Tibial nerve (tissue), 4 donors: ENCODE measurements around the gene NRXN3. TPM values are rescaled to one million over a fixed set of nuclear protein-coding genes. Genes with fewer than 3 reads are reported as not detected.
A peak's percentile ranks its signal among the peaks of the same experiment; 100 is the strongest.

Experiments used
- DNase-seq, 2 donors: peaks; one replicate each; pipeline ENCODE4 v3.0.0-alpha.2; 2019; ENCODE audit warnings: low spot score in 2 of 2
- H3K27ac ChIP-seq, 4 donors: fragments of 200-600 bp; sonication (generic) in 3 of 4; one replicate each; pipeline ENCODE4 v1.5.1; 2017 to 2019; ENCODE audit warnings: mild to moderate bottlenecking in 1 of 4
- H3K27me3 ChIP-seq, 2 donors: fragments of 200-600 bp; sonication (generic) in 1 of 2; one replicate each; pipeline versions ENCODE4 v1.5.1 to v1.6.0; 2017 to 2019
- H3K36me3 ChIP-seq, 3 donors: fragments of 200-600 bp; sonication (generic); one replicate each; pipeline ENCODE4 v1.5.1; 2018 to 2019
- H3K4me1 ChIP-seq, 4 donors: fragments of 200-600 bp; sonication (generic) in 3 of 4; one replicate each; pipeline ENCODE4 v1.5.1; 2017 to 2019
- H3K4me3 ChIP-seq, 4 donors: fragments of 200-600 bp; sonication (generic) in 3 of 4; one replicate each; pipeline ENCODE4 v1.5.1; 2017 to 2019; ENCODE audit warnings: mild to moderate bottlenecking in 1 of 4, moderate library complexity in 1 of 4
- H3K9me3 ChIP-seq, 4 donors: fragments of 200-600 bp; sonication (generic) in 3 of 4; one replicate each; pipeline ENCODE4 v1.5.1; 2017 to 2019
- EP300 ChIP-seq, 2 donors: sonication (generic); formaldehyde crosslinking; IDR thresholded peaks; one replicate each; pipeline ENCODE4 v1.6.1; 2017; ENCODE audit warnings: antibody characterized with exemption in 2 of 2, mild to moderate bottlenecking in 1 of 2
- POLR2A ChIP-seq, 2 donors: fragments of 450-650 bp; IDR thresholded peaks; one replicate each; pipeline ENCODE4 v1.6.1; 2017; ENCODE audit warnings: antibody characterized with exemption in 2 of 2, mild to moderate bottlenecking in 2 of 2, moderate library complexity in 2 of 2
- whole genome bisulfite sequencing, 2 donors: methylation state at CpG; one replicate each; pipeline ENCODE4 v1.1.5; 2018; 5-methylcytosine and 5-hydroxymethylcytosine counted together
- total RNA-seq, 4 donors: library from RNA; depleted of rRNA; stranded (reverse); fragments of >200 nt; gene quantifications; one replicate each; pipeline ENCODE4 v1.1.0, GENCODE V29; 2016
- TF ChIP-seq, protein P1 (sequence below), 5 experiments: fragments of 200-600 bp in 3 of 5; fragments of 450-650 bp in 2 of 5; sonication (generic) in 3 of 5; IDR thresholded peaks; one replicate each; pipeline ENCODE4 v1.5.1; 2016 to 2019; ENCODE audit warnings: antibody characterized with exemption in 5 of 5, mild to moderate bottlenecking in 3 of 5, moderate library complexity in 2 of 5

The NRXN3 gene
- total RNA-seq, 4 donors from 2014 or later: 16.7 to 52.2 (median 19.7) TPM

GRCh38 chr14:79584679-79585078 lies 1414.5 kb downstream of the NRXN3 start:
- peaks cover 0 to 26% (median 0%) of the 10 kb centered on the region in 4 donors for H3K4me1 ChIP-seq

GRCh38 chr14:79585845-79586244 lies 1415.7 kb downstream of the NRXN3 start:
- no peaks in the 10 kb centered on the region for H3K9me3 ChIP-seq
- no peak for TF ChIP-seq POLR2A (IDR thresholded peaks at IDR 0.05)
- TF ChIP-seq EP300 (IDR thresholded peaks at IDR 0.05): no peak
- TF ChIP-seq, protein P1, sequence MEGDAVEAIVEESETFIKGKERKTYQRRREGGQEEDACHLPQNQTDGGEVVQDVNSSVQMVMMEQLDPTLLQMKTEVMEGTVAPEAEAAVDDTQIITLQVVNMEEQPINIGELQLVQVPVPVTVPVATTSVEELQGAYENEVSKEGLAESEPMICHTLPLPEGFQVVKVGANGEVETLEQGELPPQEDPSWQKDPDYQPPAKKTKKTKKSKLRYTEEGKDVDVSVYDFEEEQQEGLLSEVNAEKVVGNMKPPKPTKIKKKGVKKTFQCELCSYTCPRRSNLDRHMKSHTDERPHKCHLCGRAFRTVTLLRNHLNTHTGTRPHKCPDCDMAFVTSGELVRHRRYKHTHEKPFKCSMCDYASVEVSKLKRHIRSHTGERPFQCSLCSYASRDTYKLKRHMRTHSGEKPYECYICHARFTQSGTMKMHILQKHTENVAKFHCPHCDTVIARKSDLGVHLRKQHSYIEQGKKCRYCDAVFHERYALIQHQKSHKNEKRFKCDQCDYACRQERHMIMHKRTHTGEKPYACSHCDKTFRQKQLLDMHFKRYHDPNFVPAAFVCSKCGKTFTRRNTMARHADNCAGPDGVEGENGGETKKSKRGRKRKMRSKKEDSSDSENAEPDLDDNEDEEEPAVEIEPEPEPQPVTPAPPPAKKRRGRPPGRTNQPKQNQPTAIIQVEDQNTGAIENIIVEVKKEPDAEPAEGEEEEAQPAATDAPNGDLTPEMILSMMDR (IDR thresholded peaks at IDR 0.05): no peak
- no peak for DNase-seq
- no peaks in the 10 kb centered on the region for H3K27me3 ChIP-seq
- no peaks in the 10 kb centered on the region for H3K36me3 ChIP-seq
- H3K4me3 ChIP-seq: no peak overlapping the region
- peaks cover 0 to 20% (median 0%) of the 10 kb centered on the region in 4 donors for H3K4me1 ChIP-seq
- 51 to 54% methylated on average over 4 of the region's 4 CpGs for WGBS, 2 donors
- peak overlapping the region in 1 of 4 donors; percentile 14 for H3K27ac ChIP-seq

More at GRCh38 chr14:79584679-79585078, 1414.5 kb downstream of the NRXN3 start:
- WGBS, 2 donors: 56 to 61% methylated on average over 2 of the region's 2 CpGs
- Histone ChIP-seq H3K4me3 (no peak overlapping the region), H3K27ac (peak overlapping the region in 1 of 4 donors; percentile 4), H3K36me3 (no peaks in the 10 kb centered on the region), H3K27me3 (no peaks in the 10 kb centered on the region), H3K9me3 (no peaks in the 10 kb centered on the region)
- no peak for TF ChIP-seq EP300 (IDR thresholded peaks at IDR 0.05)
- no peak for TF ChIP-seq POLR2A (IDR thresholded peaks at IDR 0.05)
- TF ChIP-seq, protein P1 (IDR thresholded peaks at IDR 0.05): no peak
- no peak for DNase-seq

DNA sequence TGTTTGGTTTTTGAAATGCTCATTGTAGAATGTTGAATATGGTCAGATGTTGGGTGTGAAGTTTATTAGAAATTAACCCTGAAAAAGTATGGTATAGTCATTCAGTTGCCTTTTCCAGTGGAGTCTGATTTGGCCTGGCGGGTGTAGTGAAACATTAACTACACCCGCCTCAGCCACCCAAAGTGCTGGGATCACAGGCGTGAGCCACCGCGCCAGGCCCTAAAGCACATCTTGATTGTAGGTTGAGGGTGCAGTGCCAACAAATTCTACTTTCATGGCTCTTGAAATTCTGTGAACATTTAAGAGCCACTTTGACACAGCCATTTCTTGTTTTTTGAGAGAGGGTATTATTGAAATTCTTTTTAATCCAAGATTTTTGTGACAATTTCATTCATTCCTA lies 1416.2 kb downstream of the NRXN3 start:
- no peaks in the 10 kb centered on the region for H3K27me3 ChIP-seq

GRCh38 chr14:79586989-79587598 lies 1416.9 kb downstream of the NRXN3 start:
- TF ChIP-seq EP300 (IDR thresholded peaks at IDR 0.05) (no peak), POLR2A (IDR thresholded peaks at IDR 0.05) (no peak)
- TF ChIP-seq, protein P1 (IDR thresholded peaks at IDR 0.05): no peak

More for the DNA sequence above, 1416.2 kb downstream of the NRXN3 start:
- Histone ChIP-seq H3K4me1 (peaks cover 0 to 18% (median 0%) of the 10 kb centered on the region in 4 donors), H3K9me3 (no peaks in the 10 kb centered on the region), H3K36me3 (no peaks in the 10 kb centered on the region), H3K4me3 (no peak overlapping the region), H3K27ac (no peak overlapping the region)
- TF ChIP-seq, protein P1 (IDR thresholded peaks at IDR 0.05): no peak
- TF ChIP-seq EP300 (IDR thresholded peaks at IDR 0.05) (no peak), POLR2A (IDR thresholded peaks at IDR 0.05) (no peak)
- no peak for DNase-seq
- 94 to 98% methylated on average over 5 of the region's 5 CpGs for WGBS, 2 donors

GRCh38 chr14:79587875-79588274 lies 1417.7 kb downstream of the NRXN3 start:
- Histone ChIP-seq H3K4me1 (peaks cover 0 to 18% (median 0%) of the 10 kb centered on the region in 4 donors), H3K27ac (no peak overlapping the region), H3K36me3 (no peaks in the 10 kb centered on the region), H3K4me3 (no peak overlapping the region), H3K27me3 (no peaks in the 10 kb centered on the region), H3K9me3 (no peaks in the 10 kb centered on the region)
- no peak for DNase-seq
- 50 to 61% methylated on average over 1 of the region's 1 CpG for WGBS, 2 donors
- TF ChIP-seq, protein P1 (IDR thresholded peaks at IDR 0.05): no peak
- TF ChIP-seq POLR2A (IDR thresholded peaks at IDR 0.05) (no peak), EP300 (IDR thresholded peaks at IDR 0.05) (no peak)

More at GRCh38 chr14:79586989-79587598, 1416.9 kb downstream of the NRXN3 start:
- Histone ChIP-seq H3K4me1 (peaks cover 0 to 18% (median 0%) of the 10 kb centered on the region in 4 donors), H3K27me3 (no peaks in the 10 kb centered on the region), H3K4me3 (no peak overlapping the region), H3K27ac (no peak overlapping the region), H3K36me3 (no peaks in the 10 kb centered on the region), H3K9me3 (no peaks in the 10 kb centered on the region)
- WGBS, 2 donors: 29 to 34% methylated on average over 7 of the region's 7 CpGs
- no peak for DNase-seq
